Measurements from ENCODE around the gene ATP6V0D1.
"Not testable (repeated sequence)": the region's sequence is repeated elsewhere in the genome, so short reads cannot be mapped to it uniquely, and the experiment has no call there.

ATP6V0D1 gene

DNA sequence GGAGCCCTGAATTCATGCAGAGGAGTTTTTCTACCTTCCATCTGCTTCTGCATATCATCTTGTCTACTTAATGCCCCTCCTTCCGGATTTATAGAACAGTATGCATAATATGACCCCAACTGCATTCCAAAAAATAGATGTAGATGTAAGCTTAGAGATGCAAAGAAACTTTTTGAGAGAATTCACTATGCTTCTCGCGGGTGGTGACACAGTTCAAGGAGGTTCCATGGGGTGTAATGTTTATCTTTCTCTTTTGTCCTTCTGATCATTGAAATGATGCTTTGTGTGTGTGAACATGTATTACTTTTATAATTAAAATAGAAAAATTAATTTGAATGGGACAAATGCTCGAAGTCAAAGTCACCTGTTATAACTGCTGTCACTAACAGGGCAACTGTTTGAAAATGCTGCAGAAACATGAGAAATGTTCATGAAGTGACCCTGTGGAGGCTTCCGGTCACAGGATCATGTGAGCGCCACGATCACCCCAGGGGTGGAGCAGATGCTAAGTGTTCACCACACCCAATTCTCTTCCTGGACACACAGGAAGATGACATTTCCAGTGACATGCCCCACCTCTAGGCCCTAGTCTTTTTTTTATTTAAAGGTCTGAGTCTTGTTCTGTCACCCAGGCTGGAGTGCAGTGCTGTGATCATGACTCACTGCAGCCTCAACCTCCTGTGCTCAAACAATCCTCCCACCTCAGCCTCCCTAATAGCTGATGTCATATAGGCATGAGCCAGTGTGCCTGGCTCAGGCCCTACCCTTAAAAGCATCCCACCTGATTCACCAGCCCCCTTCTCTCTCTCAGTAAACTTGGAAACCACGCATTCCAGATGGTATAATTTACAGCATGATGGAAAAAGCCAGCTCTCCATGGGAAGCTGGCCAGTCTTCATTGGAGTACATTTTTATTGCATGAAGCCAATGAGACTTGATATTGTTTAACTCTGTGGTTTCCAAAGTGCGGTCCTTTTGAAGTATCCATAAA is 23.4 kb upstream of the ATP6V0D1 start:
- no peak for DNase-seq (ENCODE audit: low read depth)

DNA sequence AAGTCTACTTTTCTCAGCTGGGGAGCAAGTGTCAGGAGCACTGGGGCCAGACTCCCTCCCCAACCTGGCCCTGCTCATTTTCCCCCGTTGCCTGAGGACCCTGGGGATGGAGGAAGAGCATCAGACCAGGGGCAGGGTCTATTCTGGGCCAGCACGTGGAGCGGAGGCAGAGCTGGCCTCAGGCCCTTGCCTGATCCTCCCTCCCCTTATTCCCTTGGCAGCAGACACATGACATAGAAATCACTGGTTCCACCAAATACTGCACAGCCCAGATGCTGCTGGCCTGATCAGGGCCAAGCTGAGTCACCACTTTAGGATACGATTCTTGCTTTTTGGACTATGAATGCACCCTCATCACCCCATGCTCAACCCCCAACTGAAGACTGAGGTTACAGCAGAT is 18.1 kb upstream of the ATP6V0D1 start:
- DNase-seq (ENCODE audit: low read depth): peak; percentile 52

DNA sequence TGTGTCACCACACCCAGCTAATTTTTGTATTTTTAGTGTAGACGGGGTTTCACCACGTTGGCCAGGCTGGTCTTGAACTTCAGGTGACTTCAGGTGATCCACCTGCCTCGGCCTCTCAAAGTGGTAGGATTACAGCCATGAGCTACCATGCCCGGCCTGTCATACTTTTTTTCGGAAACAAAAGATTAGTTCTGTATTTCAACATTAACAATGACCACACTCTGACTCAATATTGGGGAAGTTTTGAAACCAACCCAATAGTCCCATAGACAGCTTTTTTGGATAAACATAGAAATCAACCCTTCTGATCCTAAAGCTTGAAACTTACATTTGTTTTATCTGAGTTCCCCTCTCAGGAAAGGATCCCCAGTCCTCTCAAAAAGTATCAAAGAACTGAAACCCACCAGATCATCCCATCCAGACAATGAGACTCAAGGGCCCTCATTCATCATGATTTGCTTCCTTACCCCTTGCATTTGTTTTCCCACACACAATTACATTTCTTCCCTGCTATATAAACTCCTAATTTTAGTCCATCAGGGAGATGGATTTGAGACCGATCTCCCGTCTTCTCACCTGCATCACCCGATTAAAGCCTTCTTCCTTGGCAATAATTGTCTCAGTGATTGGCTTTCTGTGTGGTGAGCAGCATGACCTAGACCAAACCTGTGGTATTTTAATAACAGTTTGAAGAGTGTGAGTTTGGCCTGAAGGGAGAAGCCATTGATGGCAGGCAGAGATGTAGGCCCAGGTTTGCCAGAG is 9.6 kb upstream of the ATP6V0D1 start:
- DNase-seq (ENCODE audit: low read depth): peak; percentile 45

DNA sequence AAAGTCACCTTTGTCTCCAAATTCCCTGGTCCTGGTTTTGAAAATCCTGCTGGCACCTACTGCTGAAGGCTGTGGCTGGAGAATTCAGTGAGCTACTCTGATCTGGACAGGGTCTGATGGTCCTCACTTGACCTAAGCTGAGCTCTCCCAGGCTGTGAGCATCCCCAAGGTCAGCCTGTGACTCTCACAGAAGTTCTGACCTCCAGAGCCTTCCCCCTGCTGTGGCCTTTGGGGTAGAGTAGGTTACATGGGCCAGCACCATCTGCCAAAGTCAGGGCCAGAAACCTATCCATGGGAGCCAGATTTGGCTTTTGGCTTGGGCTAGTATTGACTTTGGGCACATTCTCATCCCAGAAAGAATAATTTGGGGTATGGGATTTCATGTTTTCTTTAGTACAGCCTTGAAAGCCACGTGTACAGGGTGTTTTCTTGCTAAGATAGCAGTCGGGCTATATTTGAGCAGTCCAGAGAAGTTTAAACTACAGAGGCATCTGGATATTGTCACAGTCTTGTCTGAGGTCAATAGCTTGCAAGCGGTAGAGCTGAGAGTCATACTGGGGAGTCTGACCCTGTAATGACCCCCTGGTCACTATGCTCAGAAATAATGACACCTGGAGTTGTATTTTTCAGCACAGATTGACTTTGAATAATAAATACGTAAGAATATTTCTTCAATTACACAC is 8.6 kb upstream of the ATP6V0D1 start:
- DNase-seq (ENCODE audit: low read depth): no peak

DNA sequence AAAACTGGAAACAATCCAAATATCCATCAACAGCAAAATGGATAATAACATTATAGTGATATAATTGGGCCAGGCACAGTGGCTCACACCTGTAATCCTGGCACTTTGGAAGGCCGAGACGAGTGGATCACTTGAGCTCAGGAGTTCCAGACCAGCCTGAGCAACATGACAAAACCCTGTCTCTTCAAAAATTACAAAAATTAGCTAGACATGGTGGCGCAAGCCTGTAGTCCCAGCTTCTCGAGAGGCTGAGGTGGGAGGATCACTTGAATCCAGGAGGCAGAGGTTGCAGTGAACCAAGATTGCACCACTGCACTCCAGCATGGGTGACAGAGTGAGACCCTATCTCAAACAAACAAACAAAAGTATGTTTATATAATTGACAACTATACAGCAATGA is 6.6 kb upstream of the ATP6V0D1 start:
- DNase-seq (ENCODE audit: low read depth): not testable (repeated sequence)

DNA sequence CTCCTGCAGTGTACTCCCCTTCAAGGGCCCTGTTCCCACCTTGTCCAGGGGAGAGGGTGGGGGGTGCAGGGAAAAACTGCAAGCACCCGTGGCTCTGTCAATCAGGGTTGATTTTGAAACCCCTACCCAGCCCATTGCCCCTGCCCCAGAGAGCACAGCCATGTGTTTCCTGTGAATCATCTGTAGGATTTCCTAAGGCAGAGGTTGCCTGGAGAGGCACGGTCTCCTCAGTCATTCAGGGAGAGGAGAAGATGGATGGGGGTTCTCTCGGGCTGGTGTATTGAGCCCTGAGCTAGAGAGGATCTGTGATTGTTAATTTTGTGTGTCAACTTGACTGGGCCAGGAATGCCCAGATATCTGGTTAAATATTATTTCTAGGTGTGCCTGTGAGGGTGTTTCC is 5.8 kb upstream of the ATP6V0D1 start:
- DNase-seq (ENCODE audit: low read depth): no peak

DNA sequence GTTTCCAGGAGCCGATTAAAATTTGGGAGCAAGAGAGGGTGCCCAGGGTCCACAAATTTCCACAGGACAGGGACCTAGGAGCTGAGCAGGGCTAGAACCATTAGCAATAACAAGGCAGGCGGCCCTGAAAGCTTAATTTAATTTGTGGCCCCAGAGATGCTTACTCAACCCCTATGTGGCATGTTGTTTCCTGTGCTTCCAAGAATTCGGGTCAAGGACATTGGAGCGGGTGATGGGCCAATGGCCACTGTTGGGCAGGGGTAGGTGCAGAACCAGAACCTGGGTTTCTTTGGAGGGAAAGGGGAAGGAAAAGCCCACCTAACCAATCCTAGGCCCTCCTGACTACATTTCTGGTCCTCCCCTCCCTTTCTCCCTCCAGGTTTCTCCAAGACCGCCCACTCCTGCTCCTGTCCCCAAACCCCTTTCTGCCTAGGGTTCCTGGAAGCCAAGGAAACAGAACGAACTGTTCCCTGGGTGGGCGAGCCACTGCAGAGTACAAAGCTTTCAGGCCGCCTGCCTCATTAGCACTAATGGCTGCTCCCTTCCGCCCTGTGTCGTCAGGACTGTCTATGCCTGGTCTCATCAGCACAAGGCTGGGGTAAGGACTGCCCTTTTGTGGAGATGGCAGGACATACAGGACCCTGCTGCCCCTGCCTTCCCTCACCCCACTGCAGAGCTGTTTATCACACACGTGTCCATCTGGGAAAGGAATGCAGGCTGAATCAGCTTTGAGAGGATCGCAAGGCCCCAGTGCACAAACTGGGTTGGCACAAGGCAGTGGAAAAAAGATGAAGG is 3.0 kb upstream of the ATP6V0D1 start:
- no peak for DNase-seq (ENCODE audit: low read depth)

DNA sequence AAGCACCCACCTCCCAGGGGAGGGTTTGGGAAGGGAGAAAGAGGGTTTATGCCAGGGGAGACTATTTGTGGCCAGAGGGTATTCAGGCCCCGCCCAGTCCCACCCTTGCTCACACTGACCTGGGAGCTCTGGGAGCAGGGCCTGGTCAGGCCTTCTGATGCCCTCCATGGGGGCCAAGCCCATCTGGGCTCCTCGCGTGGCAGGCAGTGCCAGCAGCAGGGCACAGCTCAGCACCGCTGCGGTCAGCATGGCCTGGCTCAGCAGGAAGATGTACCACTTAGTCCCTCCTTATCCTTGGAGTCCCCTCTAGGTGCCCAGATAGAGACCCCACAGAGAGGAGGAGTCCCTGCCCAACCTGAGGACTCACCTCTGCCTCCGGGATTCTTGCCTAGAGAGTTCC is 2.2 kb upstream of the ATP6V0D1 start, which contains the start of gene AGRP:
TSS of gene AGRP (minus strand) at position 398 of the 400 bp plus-strand sequence. CDS start at position 249, 149 bp downstream.
- no peak for DNase-seq (ENCODE audit: low read depth)

DNA sequence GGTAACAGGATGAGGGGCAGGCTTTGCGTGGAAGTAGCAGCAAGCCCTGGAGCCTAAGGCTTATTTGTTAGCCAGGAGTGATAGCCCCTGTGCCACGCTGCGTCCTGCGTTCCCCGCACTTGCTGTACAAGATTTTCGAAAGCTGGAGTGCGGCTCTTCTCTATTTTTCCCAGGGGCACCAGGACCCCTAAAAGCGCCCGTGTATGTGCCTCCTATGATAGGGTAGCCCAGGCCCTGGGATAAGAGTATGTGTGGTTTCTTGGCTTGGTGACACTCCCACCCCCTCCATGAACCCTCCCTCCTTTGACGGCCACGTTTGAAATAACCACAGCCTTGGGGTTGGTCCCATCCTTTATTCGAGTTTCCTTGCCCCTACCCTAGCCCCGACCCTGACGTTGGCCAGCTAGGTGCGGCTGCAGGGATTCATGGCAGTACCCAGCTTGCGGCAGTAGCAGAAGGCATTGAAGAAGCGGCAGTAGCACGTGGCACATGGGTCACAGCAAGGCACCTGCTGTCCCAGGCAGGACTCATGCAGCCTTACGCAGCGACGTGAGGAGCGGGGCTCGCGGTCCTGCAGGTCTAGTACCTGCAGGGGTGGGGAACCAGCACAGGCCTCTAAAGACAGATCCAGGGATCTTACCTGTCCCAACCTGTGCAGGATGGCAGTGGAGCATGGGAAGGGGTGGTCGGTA is 1.4 kb upstream of the ATP6V0D1 start:
- no peak for DNase-seq (ENCODE audit: low read depth)

DNA sequence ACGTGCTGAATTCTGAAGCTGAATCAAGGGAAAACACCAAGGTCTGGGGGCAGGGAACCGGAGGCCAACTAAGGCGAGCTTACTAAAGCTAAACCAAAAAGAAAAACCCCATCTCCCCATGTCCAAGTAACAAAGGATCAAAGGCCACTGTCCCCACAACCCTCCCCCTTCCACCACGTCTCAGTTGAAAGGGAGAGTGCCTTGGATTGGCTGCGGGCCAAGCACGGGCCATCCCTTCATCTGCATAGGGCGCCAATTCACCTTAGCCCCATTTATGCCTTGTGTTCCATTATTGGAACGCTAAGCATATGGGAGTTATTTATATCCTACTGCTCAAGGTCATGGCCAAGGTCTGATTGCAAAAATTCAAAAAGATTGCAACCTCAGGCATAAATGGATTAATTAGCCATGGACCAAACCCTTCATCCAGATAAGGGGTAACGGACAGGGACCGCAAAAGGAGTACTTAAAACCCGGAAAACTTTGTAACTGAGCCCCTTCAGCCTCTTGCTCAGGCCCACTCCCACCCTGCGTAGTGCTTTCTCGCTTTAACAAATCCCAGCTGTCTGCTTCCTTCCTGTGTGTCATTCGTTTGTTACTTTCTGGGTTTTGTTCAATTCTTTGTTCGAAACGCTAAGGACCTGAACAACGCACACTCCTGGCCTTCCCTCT is 740 bp upstream of the ATP6V0D1 start:
- DNase-seq (ENCODE audit: low read depth): no peak

DNA sequence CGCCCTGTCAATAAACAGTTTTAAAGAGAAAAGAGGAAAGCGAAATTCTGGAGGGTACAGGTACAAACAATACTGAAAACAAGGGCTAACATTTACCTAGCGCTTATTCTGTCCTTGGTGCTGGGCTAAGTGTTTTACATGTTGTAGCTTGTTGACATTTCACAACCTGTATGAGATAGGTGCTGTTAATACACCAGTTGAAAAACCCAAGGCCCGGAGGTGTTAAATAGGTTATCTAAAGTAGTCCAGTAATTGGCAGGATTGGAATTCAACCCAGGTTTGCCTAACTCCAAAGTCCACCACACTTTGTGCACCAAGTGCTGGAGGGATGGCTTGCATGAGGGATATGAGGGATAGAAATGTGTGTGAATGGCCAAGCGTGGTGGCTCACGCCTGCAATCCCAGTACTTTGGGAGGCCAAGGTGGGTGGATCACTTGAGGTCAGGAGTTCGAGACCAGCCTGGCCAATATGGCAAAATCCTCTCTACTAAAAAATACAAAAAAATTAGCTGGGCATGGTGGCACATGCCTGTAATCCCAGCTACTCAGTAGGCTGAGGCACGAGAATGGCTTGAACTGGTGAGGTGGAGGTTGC is 2.9 kb downstream of the ATP6V0D1 start:
- DNase-seq (ENCODE audit: low read depth): no peak

DNA sequence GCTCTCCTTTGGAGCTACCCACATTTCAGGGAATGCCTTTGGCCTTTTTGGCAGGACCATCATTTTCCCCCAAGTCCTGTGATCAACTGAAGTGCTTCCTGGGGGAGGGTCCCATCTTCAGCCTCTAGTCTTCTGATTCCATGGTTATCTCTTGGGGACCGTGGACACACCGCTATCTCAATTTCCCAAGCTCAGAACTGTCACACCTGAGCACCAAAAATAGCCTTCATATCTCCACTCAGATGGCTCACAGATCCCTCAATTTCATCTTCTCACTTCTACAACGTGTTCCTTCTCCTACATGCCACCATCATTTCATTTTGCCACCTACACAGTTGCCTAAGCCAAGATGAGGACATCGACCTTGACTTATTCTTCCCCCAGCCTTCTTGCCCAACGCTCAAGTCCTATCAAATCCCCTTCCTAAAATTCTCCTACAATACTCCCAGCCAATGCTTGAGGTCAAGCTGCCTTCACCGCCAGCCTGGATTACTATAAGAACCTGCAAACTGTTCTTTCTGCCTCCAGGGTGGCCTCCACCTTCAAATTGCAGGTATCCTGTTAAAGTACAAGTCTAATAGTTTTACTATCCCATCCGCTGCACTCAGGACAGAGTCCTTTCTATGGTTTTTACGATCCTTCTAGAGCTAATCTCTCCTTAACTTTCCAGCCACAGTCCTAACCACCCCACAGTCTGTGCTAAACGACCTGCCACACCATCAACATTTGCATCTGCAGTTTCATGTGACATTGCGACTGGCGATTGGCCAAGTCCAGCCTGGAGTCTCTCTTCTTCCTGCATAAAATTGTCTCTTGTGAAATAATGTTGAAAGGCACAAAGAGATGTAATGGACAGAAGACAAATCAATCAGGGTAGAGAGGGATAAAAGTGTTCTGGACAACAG is 6.2 kb downstream of the ATP6V0D1 start:
- DNase-seq (ENCODE audit: low read depth): no peak

DNA sequence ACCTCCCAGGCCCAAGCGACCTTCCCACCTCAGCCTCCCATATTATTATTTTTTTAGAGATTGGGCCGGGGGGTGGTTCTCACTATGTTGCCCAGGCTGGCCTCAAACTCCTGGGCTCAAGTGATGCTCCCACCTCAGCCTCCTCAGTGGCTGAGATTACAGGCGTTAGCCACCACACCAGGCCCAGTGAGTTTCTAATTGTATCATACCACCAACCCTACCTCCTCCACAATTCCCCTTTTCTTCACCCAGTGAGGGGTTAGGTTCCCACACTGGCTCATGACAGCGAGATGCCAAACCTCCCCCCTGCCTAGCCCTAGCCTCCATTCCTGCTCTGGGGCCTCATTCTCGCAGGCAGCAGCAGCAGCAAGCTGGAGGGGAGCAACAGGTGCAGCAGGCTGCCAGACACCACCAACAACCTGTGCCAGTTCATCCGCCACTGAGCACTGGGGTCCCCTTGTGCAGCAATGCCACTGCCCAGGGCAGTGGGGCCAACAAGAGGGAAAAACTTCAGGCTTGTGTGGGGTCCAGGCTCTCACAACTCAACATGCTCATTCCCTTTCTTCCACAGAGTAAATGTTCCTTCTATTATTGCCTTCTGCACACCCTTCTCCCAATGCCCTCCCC is 9.1 kb downstream of the ATP6V0D1 start:
- DNase-seq (ENCODE audit: low read depth): no peak

DNA sequence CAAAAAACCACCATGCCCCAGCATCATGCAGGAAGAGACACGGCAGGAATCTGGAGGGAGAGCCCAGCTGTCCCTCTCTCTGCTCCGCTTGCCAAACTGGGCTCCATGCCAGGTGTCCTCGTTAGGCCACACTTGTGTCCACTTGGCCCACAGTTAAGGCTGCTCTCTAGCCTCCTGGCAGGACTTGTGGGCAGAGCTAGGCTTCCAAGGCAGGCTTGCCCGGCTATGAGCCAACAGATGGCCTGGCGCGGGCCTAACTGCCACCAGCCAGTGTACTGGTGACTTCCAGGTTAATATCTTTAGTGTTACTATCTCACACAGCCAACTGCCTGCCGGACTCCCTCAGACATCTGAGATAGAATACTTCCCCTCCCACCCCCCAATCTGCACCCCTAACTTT is 10.6 kb downstream of the ATP6V0D1 start:
- DNase-seq (ENCODE audit: low read depth): peak; percentile 72

DNA sequence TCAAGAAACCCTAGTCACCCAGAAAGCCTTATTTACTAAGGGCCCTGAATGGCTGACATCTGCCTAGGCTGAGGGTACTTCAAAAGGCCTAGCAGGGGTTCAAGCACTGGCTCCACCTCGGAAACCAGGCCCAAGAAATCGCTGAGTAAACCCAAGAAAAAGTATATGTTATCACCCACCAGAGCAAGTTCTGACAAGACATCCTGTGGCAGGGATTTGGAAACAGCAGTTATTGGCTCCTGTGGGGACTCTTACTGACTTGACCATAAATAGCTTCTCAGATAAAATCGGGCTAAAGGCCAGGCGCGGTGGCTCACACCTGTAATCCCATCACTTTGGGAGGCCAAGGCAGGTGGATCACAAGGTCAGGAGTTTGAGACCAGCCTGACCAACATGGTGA is 12.2 kb downstream of the ATP6V0D1 start:
- DNase-seq (ENCODE audit: low read depth): no peak

DNA sequence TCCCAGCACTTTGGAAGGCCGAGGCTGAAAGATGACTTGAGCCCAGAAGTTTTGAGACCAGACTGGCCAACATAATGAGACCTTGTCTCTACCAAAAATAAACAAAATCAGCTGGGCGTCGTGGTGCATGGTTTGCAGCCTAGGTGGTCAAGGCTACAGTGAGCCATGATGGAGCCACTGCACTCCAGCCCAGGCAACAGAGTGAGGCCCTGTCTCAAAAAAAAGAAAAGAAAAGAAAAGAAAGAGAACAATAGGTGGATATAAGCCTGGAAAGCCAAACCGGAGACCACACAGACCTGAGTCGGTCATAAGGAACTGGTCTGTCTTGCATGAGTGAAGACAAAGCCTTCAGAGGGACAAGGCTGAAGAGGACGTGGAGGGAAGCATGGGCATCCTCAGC is 14.4 kb downstream of the ATP6V0D1 start:
- DNase-seq (ENCODE audit: low read depth): no peak

DNA sequence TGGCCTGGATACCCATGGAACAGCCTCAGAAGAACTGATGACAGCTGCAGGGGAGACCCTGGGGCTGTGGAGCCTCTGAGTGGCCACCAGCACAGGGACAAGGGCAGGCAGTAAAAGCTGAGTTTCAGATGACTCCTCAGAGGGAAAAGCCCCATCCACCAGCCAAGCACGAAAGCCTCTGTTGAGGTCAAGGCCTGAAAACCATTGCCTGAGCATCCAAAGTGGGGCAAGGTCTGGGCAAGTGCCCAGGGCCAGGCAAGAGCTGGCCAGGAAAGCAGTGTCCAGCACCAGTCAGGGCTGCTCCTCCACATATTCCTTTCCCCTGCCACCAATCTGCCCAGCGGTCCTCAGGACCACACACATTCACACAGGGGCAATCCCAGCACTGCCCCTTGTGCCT is 16.4 kb downstream of the ATP6V0D1 start:
- peak; percentile 43 for DNase-seq (ENCODE audit: low read depth)

DNA sequence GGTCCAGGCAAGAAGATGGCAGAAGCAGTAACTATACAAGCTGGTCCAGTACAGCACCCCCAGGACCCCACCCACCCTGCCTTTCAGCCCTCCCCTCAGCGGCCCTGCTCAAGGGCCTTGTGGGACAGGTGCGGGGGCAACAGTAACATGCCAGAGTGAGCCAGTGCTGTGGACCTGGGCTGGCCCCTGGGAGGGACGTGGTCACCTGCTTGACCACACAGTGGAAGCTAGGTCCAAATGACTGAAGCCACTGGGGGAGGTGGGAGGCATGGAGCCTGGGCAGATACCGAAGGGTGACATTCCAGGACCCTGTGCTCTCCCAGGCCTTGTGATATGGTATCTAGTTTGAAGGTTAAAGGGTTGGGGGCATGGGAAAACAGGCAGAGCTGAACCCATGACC is 17.3 kb downstream of the ATP6V0D1 start:
- no peak for DNase-seq (ENCODE audit: low read depth)

Data from fibroblast of gingiva (primary cell).